GM19035 (cell line): ENCODE data around the gene DCST2.
A peak's percentile ranks its signal among the peaks of the same experiment; 100 is the strongest.

Source experiments
- ATAC-seq: cut with Tn5 transposase; IDR thresholded peaks from one replicate; pipeline ENCODE4 v1.9.1; 2021; ENCODE audit not compliant: unreplicated experiment

DCST2 gene

DNA sequence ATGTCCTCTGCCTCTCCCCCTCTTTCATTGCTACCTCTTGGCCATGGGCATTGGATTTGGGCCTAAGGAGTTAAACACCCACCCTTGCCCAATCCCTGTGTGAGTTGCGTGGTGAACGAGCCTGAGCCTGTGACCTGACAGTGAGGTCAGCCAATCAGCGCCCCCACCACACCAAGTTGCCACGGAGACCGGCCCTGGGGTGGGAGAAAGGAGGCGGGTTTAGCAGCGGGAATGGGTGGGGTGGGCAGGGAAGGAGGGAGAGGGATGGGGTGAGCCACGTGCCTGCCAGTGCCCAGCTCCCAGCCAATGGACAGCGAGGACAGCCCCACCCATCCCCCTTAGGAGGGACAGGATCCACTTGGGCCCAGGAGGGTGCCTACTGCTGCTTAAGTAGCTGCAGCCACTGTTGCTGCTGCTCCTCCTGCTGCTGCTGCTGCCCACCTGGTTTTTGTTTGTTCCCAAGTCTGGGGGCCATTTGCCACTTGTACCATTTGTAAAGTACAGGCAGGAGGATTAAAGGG is 21.5 kb downstream of the DCST2 start:
- ATAC-seq: no peak

DNA sequence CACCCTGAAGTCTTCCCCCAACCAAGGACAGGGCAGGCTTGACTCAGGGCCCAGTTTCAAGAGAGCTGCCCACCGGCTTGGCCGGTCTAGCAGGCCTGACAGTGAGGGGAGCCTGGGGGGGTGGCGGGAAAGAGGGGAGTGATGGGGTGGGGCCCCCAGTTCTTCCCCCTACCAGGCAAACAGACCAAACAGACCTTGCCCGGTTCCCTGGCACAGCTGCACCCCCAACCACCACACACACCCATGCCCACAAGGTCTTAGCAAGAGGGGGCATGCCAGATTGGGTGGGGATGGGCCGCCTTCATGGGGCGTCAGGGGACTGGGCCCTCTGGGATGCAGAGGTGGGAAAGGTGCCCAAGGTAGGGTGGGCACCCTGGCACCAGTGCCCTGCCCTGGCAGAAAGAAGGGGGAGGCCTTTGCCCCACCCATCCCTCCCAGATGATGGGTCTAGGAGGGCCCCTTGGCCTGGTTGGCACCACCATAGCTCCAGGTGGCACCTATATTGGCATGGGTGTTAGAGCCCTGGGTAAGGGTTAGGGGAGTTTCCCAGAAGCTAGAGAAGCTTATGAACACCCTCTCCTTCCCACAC is 22.1 kb downstream of the DCST2 start:
- ATAC-seq: no peak

DNA sequence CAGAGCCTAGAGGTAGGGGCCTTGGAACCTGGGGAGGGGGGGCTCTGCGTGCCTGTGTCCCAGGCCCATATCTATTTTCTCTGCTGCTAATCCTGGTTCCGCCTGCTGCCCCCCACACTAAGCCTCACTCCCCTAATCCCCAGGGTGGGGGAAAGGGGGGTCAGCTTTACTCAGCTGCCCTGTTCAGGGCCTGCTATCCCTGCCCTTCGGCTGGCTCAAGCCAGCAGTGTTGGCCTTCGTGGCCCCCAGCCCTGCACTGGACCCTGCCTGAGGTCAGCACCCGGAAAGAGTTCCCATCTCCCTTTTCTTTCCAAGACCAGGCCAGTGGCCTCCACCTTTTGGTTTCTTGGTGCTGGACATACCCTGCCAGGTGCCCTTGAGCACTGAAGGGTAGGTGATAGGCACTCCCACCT is 22.6 kb downstream of the DCST2 start:
- ATAC-seq: no peak

DNA sequence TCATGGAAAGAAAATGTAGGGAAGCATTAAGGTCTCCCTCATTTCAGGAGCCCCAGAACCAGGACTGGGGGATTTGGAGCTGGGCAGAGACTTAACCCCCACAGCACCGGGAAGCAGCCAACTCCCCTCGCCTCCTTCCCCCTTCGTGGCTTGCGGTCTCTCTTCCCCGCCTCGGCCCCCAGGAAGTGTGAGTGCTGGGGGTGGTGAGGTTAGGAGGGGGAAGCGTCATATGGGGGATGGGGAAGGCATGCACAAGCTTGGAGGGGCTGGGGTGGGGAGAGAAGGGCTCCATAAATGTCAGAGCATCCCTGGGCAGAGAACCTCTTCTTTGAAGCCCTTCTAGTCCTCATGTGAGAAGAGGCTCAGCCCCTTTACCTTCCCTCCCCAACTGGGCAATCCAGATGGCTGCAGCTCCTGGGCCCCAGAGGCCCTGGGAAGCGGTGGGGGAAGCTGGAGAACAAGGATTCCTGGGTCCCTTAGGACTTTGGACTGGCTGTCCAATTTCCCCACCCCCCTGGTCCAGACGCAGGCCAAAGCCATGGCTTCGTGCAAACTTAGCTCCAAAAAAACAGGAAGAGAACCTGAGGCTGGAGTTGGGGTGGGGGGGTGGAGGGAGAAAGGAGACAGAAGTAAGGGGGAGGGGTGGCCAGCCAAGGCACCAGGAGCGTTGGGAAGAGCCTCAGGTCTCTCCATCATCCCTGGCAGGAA is 23.2 kb downstream of the DCST2 start:
- no peak for ATAC-seq

DNA sequence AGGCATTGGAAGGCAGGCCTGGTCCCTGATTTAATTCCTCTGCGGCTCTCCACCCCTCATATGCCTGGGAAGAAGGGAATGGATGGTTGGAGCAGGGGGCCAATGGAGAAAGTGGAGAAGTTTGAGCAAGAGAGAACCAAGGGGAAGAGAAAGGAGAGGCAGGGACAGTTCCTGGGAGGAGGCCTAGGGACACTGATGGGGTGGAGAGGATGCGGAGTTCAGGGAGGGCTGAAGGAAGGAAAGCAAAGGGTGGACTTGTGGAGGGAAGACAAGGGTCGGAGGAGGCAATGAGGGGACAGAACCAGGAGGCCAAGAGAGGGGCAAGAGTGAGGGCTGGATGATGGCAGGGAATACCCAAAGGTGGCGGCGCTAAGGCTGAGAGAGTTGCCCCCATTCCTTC is 23.8 kb downstream of the DCST2 start:
- ATAC-seq: no peak

DNA sequence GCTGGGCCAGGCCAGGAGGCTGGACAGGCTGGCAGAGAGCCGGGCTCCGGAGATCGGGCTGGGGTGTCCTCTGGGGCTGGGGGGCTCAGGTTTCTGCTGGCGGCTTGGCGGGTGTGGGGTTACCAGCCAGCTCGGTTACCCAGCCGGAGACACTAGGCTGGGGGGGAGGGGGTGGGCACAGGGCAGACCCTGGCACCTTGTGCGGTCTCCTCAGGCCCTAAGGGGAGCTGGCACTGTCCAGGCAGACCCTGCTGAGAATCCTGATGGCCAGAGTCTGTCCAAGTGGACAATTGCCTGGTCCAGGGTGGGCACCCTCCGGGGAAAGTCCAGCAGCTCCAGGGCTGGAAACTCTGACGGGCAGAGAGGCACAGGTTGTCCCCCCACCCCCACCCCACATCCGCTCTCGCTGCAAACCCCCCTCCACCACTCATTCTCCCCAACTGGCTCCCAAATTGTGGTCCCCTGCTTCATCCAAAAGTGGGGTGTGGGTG is 24.3 kb downstream of the DCST2 start:
- no peak for ATAC-seq

DNA sequence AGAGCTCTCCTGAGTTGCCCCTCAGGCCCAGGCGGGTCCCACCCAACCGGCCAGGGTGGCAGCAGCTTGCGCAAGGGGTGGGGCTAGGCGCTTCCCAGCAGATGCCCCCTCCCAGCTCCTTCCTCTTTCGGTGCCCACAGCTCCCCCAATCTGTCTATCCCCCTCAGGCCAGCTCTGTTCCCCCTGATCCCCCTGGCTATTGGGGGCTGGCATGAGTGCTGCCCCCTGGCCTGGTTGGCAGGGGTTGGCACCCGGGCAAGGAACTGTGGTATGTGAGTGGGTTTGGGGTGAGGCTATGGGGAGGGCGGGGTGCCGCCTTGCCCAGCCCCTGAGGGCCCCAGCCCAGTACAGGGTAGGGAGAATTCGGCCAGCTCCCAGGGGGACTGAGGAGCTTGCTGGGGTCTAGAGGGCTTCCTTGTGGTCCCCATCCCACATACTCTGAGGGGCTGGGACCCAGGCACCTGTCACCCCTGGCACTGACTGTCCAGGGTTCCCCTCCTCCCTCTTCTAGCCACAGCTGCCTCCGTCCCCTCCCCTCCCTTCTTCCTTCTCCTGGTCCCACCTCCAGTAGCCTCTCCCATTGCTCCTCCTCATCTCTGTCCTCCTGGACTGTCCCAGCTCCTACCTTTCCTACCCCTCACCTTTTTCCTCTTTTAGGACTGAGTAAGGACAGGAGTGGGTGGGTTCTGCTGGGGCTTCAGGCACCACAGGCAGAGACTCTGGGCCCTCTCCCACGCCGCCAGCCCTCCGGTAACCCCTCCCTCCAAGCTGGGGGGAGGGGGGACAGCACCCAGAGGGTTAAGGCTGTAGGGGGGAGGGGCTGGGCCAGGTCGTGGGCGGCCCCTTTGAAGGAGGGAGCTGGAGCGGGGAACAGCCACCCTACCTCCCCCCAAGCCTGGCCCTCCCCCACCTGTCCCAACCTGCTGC is 25.3 kb downstream of the DCST2 start:
- ATAC-seq: no peak

DNA sequence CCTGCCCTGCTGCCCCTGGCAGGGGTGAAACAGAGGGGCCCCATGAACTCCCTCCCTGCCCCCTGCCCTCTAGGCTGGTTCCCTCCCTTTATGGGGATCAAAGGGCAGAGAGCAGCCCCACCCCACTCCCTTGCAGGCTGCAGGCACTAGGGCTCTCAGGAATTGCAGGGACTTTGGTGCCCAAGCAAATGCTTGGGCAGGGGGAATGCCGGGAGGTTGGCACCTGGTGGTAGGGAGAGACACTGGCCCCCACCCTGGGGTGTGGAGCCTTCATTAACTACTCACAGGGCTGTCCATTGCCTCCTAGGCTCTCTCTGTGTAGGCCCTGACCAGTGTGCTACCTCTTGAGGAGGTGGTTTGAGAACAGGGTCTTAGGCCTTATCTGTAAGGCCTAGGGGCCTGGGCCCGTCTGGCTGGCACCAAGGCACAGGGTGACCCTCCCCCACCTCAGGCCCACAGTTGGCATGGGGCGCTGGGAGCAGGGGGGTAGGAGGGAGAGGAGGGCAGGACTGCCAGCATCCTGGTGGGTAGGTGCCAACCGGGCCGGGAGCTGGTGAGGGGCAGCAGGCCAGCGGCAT is 26.2 kb downstream of the DCST2 start:
- no peak for ATAC-seq

DNA sequence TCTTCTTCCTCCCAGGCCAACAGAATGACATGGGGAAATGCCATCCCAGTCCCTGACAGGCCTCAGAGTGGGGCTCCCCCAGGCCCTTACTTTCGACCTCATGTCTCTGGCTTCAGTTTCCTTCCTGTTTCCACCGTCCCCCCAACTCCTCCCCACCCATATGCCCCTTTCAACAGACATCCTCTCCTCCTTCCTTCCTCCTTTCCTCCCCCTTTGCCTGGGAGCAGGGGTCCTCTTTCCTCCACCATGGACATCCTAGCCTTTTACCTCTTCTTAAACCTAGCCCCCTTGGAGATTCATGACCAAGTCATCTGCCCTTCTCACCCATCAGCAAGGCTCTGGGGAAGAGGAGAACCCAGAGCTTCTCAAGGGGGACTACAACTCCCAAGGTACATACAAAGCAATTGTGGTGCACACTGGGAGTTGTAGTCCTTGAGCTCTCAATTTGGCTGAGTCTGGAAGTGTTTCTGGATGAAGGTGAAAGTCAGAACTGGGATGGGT is 26.9 kb downstream of the DCST2 start:
- ATAC-seq: no peak

DNA sequence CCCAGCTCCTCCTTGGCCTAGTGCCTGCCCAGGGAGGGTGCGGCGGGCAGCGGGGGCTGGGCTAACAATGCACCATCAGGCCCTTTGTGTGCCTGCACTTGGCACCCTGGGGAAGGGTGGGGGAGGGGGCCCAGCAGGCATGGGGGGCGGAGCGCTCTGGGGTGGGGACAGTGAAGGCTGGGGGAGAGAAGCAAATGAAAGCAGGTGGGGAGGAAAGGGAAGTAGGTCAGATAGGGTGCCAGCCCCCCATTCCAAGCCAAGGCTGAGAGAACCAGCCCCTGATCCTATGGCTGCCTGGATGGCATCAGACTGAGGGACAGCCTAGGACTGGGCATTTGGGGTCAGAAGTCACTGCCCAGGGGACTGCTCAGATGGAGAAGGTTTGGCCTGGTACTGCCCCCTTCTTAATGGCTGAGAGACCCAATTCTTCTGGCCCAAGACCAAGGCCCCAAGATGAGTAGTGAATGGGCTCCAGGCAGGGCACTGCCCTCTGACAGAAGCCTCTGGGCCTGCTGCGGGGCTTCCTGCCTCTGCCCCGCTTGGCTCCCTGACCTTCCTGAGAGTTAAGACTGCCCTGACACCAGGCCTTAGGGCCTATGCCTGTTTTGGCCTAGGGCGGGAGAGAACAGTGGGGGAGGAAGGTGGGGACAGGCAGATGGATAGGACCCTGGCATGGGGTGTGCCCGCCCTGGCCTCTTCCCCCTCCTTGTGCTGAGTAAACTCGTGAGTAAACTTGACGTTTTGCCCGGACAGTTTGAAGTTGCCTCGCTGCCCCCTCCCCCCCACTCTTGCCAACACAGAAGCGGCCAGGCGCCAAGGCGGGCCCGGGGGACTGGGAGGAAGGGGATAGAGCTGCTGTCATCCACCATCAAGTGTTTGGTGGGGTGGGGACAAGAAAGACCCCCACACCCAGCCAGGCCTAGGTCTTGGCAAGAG is 28.2 kb downstream of the DCST2 start:
- ATAC-seq: no peak

DNA sequence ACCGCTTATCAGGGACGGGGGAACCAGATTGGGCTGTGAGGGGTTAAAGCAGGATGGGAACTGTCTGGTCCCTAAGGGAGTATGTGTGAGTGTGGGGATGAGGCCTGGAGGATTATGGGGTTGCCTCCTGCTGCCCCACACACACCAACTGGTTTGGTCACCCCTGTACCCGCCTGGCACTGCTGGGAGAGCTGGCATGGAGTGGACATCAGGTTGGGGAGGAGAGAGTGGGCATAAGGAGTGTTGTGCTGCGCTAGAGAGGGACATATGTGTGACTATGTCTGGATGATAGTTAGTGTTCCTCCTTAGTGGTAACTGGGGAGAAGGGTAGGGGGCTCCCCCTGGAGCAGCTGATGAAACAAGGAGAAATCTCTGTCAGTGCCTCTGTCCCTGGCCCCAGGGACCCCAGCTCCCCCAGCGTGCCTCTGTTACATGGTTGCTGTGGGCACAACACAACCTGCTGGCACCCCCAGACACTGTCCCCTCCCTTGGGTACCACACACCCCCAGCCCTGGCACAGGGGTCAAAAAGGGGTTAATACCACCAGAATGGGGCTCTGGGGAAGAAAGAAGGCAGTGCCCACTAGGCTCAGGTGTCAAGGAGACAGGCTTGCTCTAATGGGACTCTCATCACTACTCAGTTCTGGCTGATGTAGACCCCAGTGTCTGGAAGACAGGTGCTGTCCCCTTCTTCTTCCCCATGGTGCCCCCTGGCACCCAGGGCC is 29.1 kb downstream of the DCST2 start:
- no peak for ATAC-seq

DNA sequence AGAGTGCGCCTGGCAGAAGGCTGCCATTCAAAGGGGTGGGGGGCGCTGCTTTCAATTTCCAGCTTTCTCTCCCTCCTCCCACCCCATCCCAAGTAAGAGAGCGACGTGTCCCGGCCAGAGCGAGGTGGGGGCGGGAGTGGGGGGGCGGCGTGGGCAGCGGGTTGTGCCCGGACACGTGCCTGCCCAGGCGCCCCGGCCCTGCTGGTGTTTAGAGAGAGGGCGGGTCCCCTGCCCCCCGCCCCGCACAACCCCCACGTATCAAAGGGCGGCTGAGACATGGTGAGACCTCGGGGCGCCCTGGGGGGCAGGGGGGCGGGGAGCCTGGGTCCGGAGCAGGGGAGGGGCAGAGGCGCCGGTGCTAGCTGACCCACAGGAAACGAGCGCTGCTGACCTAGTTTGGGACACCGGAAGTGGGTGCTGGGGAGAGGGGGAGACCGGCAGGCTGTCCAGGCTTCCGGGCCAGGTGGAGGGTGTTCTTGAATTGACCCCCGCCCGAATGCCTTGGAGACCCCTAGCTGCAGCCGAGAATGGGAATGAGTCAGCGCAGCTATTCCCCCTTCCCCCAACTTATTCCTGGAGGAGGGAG is 29.7 kb downstream of the DCST2 start:
- no peak for ATAC-seq

DNA sequence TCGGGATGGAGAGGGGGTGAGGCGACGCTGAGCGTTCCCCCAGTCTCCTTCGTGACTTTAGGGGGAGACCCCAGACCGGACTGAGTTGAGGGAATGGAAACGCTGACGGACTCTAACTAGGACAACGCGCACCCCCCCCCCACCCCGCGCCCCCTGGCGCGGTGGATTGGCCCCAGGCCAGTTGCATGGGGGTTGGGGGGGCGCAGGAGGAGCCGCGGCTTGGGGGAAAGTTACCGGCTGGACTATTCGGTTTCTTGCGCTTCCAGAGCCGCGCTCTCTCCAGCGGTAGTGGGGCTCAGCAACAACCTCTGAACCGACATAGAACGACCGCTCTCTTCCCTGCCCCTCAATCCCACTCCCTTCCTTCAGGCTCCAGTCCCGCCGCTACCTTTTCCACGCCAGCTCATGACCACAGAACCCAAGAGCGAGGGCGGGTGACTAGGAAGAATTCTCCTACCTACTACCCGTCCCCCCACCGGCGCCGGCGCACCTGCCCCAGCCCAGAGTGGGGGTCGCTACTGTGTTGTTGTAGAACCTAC is 30.3 kb downstream of the DCST2 start:
- no peak for ATAC-seq

DNA sequence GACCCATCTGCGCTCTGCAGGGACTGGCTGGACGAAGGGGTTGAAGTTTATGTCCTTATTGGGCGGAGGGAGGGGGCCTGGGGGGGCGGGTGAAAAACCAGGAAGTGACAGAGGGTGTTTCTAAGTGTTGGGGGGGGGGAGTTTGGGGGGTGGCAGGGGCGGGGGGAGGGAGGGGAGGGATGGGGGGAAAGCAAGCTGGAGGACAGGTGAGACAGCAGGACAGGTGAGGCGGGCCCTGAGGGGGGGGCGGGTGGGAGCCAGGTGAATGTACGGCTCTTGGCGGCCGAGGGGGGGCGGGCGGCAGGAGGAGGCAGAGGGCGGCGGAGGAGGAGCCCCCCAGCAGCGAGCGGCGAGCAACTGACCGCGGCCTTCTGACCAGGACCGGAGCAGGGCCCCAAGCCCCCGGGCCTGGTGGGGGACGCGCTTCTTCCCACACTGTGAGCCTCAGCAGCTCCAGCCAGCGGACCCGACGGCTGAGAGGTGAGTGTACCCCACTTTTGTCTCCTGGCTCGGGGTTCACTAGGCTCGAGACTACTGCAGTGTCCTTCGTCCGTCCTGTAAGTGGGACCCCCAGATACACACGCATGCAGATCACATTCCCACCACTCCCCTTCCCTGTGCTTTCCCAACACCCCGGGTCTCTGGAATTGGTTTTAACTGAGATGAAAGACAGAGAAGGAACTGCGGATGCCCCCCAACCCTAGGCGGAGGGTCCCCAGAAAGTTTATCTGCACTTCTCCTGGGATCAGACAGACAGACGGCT is 30.9 kb downstream of the DCST2 start, which contains the start of gene ZBTB7B:
TSS of gene ZBTB7B (plus strand) at position 339 of the 763 bp plus-strand sequence. CDS start 11,859 bp downstream, outside the sequence.
- ATAC-seq: peak; percentile 2

DNA sequence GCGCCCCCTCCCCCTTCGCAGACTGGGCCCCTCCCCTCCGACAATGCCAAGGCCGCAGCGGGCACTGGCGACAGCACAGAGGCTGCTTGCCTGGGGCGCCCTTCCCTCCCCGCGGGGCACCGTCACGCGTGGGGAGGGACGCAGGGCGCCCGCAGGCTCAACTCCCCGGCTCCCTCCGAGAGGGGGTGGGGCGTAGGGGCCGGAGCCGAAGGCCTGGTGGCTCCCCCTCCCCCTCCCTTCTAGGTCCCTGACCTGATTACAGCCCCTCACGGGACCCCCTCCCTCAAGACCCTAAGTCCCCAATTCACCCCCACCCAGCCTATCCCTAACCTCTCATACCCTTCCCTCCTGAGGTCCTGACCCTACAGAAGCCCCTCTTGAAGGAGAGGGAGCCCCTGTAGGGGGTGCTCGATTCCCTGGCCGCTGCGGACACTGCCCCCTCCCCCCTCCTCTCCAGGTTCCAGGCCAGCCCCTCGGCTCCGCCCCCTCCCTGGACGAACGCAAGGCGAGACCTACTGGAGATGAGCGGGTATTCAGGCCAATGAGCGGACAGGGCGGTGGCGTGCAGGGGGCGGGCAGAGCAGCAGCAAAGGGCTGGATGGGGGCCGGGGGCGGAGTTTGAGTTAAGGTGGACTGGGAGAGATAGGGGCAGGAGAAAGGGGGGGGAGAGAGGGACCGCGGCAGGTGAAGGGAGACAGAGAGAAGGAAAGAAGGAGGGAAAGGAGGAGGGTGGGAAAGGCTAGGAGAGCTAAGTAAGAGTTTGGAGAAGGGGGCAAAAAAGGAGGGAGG is 31.7 kb downstream of the DCST2 start:
- ATAC-seq: peak; percentile 58

DNA sequence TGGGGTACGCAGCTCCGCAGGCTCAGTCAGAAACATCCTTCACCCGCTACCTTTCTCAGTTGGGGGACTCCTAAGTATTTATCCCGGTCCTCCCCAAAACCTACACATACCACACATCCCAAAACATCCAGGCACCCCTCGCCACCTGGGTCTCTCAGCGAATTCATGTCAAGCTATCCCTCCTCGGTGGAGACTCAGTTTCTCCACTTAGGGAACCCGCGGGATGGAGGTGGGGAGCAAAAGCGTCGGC is 32.2 kb downstream of the DCST2 start:
- ATAC-seq: no peak

DNA sequence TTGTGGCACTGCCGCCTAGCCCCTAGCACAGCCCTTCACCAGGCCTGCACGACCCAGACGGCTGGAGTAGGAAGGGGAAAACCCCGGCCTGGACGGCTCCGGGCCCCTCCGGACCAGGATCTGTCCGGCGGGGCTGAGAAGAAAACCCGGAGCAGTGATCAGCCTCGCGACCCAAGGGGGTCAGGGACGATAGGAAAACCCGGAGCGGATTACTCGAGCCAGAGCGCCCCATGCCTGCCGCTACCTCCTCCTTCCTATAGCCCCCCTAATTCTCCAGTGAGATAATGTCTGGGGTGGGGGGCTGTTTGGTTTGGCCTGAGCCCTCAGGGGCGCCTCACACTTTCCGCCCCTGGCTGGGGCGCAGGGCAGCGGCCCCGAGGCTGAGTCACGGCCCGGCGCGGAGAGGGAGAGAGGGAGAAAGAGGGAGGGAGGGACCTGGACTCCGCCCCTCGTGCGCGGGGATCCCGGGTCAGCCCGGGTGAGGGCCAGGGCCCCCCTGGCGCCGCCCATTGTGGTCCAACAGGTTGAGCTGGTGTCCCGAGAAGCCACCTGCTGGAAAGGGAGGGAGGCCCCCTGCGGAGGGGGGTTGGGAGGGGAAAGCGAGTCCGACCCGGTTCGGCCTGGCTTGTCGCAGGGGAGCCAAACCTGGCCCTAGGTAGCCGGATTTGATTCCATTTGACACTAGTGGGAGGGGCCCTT is 32.7 kb downstream of the DCST2 start:
- peak; percentile 38 for ATAC-seq
